Measurements from ENCODE around the gene DOHH.

DOHH gene

GRCh38 chr19:3519126-3519525 lies 18.7 kb upstream of the DOHH start:
- in situ Hi-C loops (cut with MboI; ENCODE audit: low sequenced_read_pairs): no loop called here
- Histone ChIP-seq H3K9me3 (no peaks in the 10 kb centered on the region), H3K36me3 (replicated peaks) (peaks cover 18% of the 10 kb centered on the region), H3K4me1 (no peaks in the 10 kb centered on the region; the same call in 1 of the 2 replicates), H3K27me3 (ENCODE audit: low read depth) (no peaks in the 10 kb centered on the region), H3K4me3 (no peak overlapping the region)
- DNase-seq (ENCODE audit: low spot score in 2 of 2): no peak

GRCh38 chr19:3518659-3519058 lies 18.2 kb upstream of the DOHH start:
- Histone ChIP-seq H3K4me3 (no peak overlapping the region), H3K9me3 (no peaks in the 10 kb centered on the region), H3K4me1 (no peaks in the 10 kb centered on the region; the same call in 1 of the 2 replicates), H3K36me3 (replicated peaks) (peaks cover 13% of the 10 kb centered on the region), H3K27me3 (ENCODE audit: low read depth) (no peaks in the 10 kb centered on the region)
- in situ Hi-C loops (cut with MboI; ENCODE audit: low sequenced_read_pairs): no loop called here
- DNase-seq (ENCODE audit: low spot score in 2 of 2): no peak

- Histone ChIP-seq H3K4me3 (no peak overlapping the region), H3K4me1 (no peaks in the 10 kb centered on the region; the same call in 1 of the 2 replicates), H3K9me3 (no peaks in the 10 kb centered on the region), H3K27me3 (ENCODE audit: low read depth) (no peaks in the 10 kb centered on the region), H3K36me3 (replicated peaks) (peaks cover 9% of the 10 kb centered on the region)
- in situ Hi-C loops (cut with MboI; ENCODE audit: low sequenced_read_pairs): no loop called here
- DNase-seq (ENCODE audit: low spot score in 2 of 2): no peak
Measured at GRCh38 chr19:3518255-3518654, 17.8 kb upstream of the DOHH start.

GRCh38 chr19:3517638-3518037 lies 17.2 kb upstream of the DOHH start:
- Histone ChIP-seq H3K9me3 (no peaks in the 10 kb centered on the region), H3K36me3 (replicated peaks) (peaks cover 9% of the 10 kb centered on the region), H3K4me3 (no peak overlapping the region), H3K27me3 (ENCODE audit: low read depth) (no peaks in the 10 kb centered on the region), H3K4me1 (no peaks in the 10 kb centered on the region; the same call in 1 of the 2 replicates)
- DNase-seq (ENCODE audit: low spot score in 2 of 2): no peak
- in situ Hi-C loops (cut with MboI; ENCODE audit: low sequenced_read_pairs): no loop called here

GRCh38 chr19:3516675-3517207 lies 16.3 kb upstream of the DOHH start:
- in situ Hi-C loops (cut with MboI; ENCODE audit: low sequenced_read_pairs): no loop called here
- H3K9me3 ChIP-seq: no peaks in the 10 kb centered on the region
- H3K27me3 ChIP-seq (ENCODE audit: low read depth): no peaks in the 10 kb centered on the region
- H3K4me1 ChIP-seq: no peaks in the 10 kb centered on the region; the same call in 1 of the 2 replicates
- H3K36me3 ChIP-seq (replicated peaks): peaks cover 18% of the 10 kb centered on the region
- H3K4me3 ChIP-seq: no peak overlapping the region
- DNase-seq (ENCODE audit: low spot score in 2 of 2): no peak

GRCh38 chr19:3515891-3516422 lies 15.5 kb upstream of the DOHH start:
- Histone ChIP-seq H3K4me3 (no peak overlapping the region), H3K36me3 (replicated peaks) (peaks cover 24% of the 10 kb centered on the region), H3K4me1 (no peaks in the 10 kb centered on the region; the same call in 1 of the 2 replicates), H3K27me3 (ENCODE audit: low read depth) (no peaks in the 10 kb centered on the region), H3K9me3 (no peaks in the 10 kb centered on the region)
- no peak for DNase-seq (ENCODE audit: low spot score in 2 of 2)
- in situ Hi-C loops (cut with MboI; ENCODE audit: low sequenced_read_pairs): no loop called here

GRCh38 chr19:3514930-3515329 lies 14.5 kb upstream of the DOHH start:
- no peaks in the 10 kb centered on the region for H3K27me3 ChIP-seq (ENCODE audit: low read depth)
- in situ Hi-C loops (cut with MboI; ENCODE audit: low sequenced_read_pairs): no loop called here
- DNase-seq (ENCODE audit: low spot score in 2 of 2): no peak

GRCh38 chr19:3513229-3514140 lies 13.0 kb upstream of the DOHH start:
- H3K27me3 ChIP-seq (ENCODE audit: low read depth): no peaks in the 10 kb centered on the region
- no peaks in the 10 kb centered on the region for H3K9me3 ChIP-seq
- in situ Hi-C loops (cut with MboI; ENCODE audit: low sequenced_read_pairs): no loop called here
- no peak for DNase-seq (ENCODE audit: low spot score in 2 of 2)
- no peaks in the 10 kb centered on the region; the same call in 1 of the 2 replicates for H3K4me1 ChIP-seq
- H3K4me3 ChIP-seq: no peak overlapping the region
- H3K36me3 ChIP-seq (replicated peaks): peaks cover 41% of the 10 kb centered on the region

More at GRCh38 chr19:3514930-3515329, 14.5 kb upstream of the DOHH start:
- no peaks in the 10 kb centered on the region; the same call in 1 of the 2 replicates for H3K4me1 ChIP-seq
- no peak overlapping the region for H3K4me3 ChIP-seq
- H3K36me3 ChIP-seq (replicated peaks): peaks cover 30% of the 10 kb centered on the region
- no peaks in the 10 kb centered on the region for H3K9me3 ChIP-seq

- no peaks in the 10 kb centered on the region for H3K27me3 ChIP-seq (ENCODE audit: low read depth)
- in situ Hi-C loops (cut with MboI; ENCODE audit: low sequenced_read_pairs): no loop called here
- peaks cover 44% of the 10 kb centered on the region for H3K36me3 ChIP-seq (replicated peaks)
- no peak for DNase-seq (ENCODE audit: low spot score in 2 of 2)
- no peak overlapping the region for H3K4me3 ChIP-seq
- H3K9me3 ChIP-seq: no peaks in the 10 kb centered on the region
- H3K4me1 ChIP-seq: no peaks in the 10 kb centered on the region
Measured at GRCh38 chr19:3512562-3513228, 12.2 kb upstream of the DOHH start.

GRCh38 chr19:3511506-3512251 lies 11.2 kb upstream of the DOHH start:
- Histone ChIP-seq H3K4me1 (no peaks in the 10 kb centered on the region; the same call in 1 of the 2 replicates), H3K9me3 (no peaks in the 10 kb centered on the region), H3K36me3 (replicated peaks) (peaks cover 44% of the 10 kb centered on the region), H3K4me3 (no peak overlapping the region), H3K27me3 (ENCODE audit: low read depth) (no peaks in the 10 kb centered on the region)
- DNase-seq (ENCODE audit: low spot score in 2 of 2): no peak
- in situ Hi-C loops (cut with MboI; ENCODE audit: low sequenced_read_pairs): no loop called here

GRCh38 chr19:3510727-3511126 lies 10.3 kb upstream of the DOHH start:
- H3K4me3 ChIP-seq: no peak overlapping the region
- peaks cover 44% of the 10 kb centered on the region for H3K36me3 ChIP-seq (replicated peaks)
- no peaks in the 10 kb centered on the region; the same call in 1 of the 2 replicates for H3K4me1 ChIP-seq
- no peaks in the 10 kb centered on the region for H3K9me3 ChIP-seq
- DNase-seq (ENCODE audit: low spot score in 2 of 2): no peak
- in situ Hi-C loops (cut with MboI; ENCODE audit: low sequenced_read_pairs): no loop called here
- H3K27me3 ChIP-seq (ENCODE audit: low read depth): no peaks in the 10 kb centered on the region

- in situ Hi-C loops (cut with MboI; ENCODE audit: low sequenced_read_pairs): no loop called here
- H3K36me3 ChIP-seq (replicated peaks): peaks cover 44% of the 10 kb centered on the region
- no peak for DNase-seq (ENCODE audit: low spot score in 2 of 2)
- no peak overlapping the region for H3K4me3 ChIP-seq
- H3K9me3 ChIP-seq: no peaks in the 10 kb centered on the region; the same call in 1 of the 2 replicates
- H3K4me1 ChIP-seq: no peaks in the 10 kb centered on the region; the same call in 1 of the 2 replicates
- H3K27me3 ChIP-seq (ENCODE audit: low read depth): no peaks in the 10 kb centered on the region
Measured at GRCh38 chr19:3509566-3509989, 9.1 kb upstream of the DOHH start.
